ENCODE measurements around the gene ANGPTL8.

The ANGPTL8 gene

GRCh38 chr19:11261431-11261970 lies 22.1 kb downstream of the ANGPTL8 start:
- no peak for DNase-seq (ENCODE audit: low read depth, low spot score)

- DNase-seq (ENCODE audit: low read depth, low spot score), result no peak
These were observed 22.8 kb downstream of the ANGPTL8 start, which contains the start of gene DOCK6 for GRCh38 chr19:11261971-11262839. Gene DOCK6 (minus strand): TSS chr19:11262524. CDS start chr19:11262440, 84 bp downstream.

- DNase-seq (ENCODE audit: low read depth, low spot score), result no peak
These were observed 24.3 kb downstream of the ANGPTL8 start for GRCh38 chr19:11263726-11264125.

GRCh38 chr19:11264452-11265176 lies 25.2 kb downstream of the ANGPTL8 start:
- no peak for DNase-seq (ENCODE audit: low read depth, low spot score)

- DNase-seq (ENCODE audit: low read depth, low spot score), result no peak
These were observed 25.9 kb downstream of the ANGPTL8 start for GRCh38 chr19:11265177-11265784.

GRCh38 chr19:11265785-11266236 lies 26.4 kb downstream of the ANGPTL8 start:
- no peak for DNase-seq (ENCODE audit: low read depth, low spot score)

GRCh38 chr19:11267316-11268085 lies 28.1 kb downstream of the ANGPTL8 start:
- no peak for DNase-seq (ENCODE audit: low read depth, low spot score)

- DNase-seq (ENCODE audit: low read depth, low spot score), result peak; percentile 76
These were observed 29.4 kb downstream of the ANGPTL8 start for GRCh38 chr19:11268783-11269267.

- no peak for DNase-seq (ENCODE audit: low read depth, low spot score)
These were observed 30.0 kb downstream of the ANGPTL8 start for GRCh38 chr19:11269408-11269807.

- DNase-seq (ENCODE audit: low read depth, low spot score), result no peak
These were observed 33.9 kb downstream of the ANGPTL8 start for GRCh38 chr19:11273296-11273695.

- DNase-seq (ENCODE audit: low read depth, low spot score), result no peak
These were observed 34.6 kb downstream of the ANGPTL8 start for GRCh38 chr19:11273989-11274388.

GRCh38 chr19:11274533-11275086 lies 35.2 kb downstream of the ANGPTL8 start:
- DNase-seq (ENCODE audit: low read depth, low spot score), result no peak

GRCh38 chr19:11278670-11279069 lies 39.3 kb downstream of the ANGPTL8 start:
- no peak for DNase-seq (ENCODE audit: low read depth, low spot score)

- DNase-seq (ENCODE audit: low read depth, low spot score), result no peak
These were observed 40.3 kb downstream of the ANGPTL8 start for GRCh38 chr19:11279505-11280236.

GRCh38 chr19:11281356-11282049 lies 42.1 kb downstream of the ANGPTL8 start:
- DNase-seq (ENCODE audit: low read depth, low spot score), result no peak

- no peak for DNase-seq (ENCODE audit: low read depth, low spot score)
These were observed 45.1 kb downstream of the ANGPTL8 start for GRCh38 chr19:11284515-11284914.

GRCh38 chr19:11286312-11286974 lies 47.0 kb downstream of the ANGPTL8 start:
- DNase-seq (ENCODE audit: low read depth, low spot score), result no peak

GRCh38 chr19:11288349-11288748 lies 48.9 kb downstream of the ANGPTL8 start:
- DNase-seq (ENCODE audit: low read depth, low spot score), result no peak

GRCh38 chr19:11290256-11290655 lies 50.8 kb downstream of the ANGPTL8 start:
- no peak for DNase-seq (ENCODE audit: low read depth, low spot score)
